SK-N-SH treated with all-trans-retinoic acid at 6 μM for 48 hours (cell line): ENCODE measurements around the gene EGFL7.

Source experiments
- ARNTL ChIP-seq: fragments of 450-650 bp; formaldehyde crosslinking; IDR thresholded peaks from 2 replicates; pipeline ENCODE4 v1.5.0; 2020; ENCODE audit warnings: low read depth, mild to moderate bottlenecking, moderate library complexity, borderline replicate concordance
- ISL1 ChIP-seq: fragments of 250-450 bp; sonication (Bioruptor Pico); IDR thresholded peaks from 2 replicates; pipeline ENCODE4 v2.1.2; 2022; ENCODE audit warnings: mild to moderate bottlenecking, moderate library complexity
- PATZ1 ChIP-seq: fragments of 250-450 bp; sonication (Bioruptor Pico); IDR thresholded peaks from 2 replicates; pipeline ENCODE4 v1.8.0; 2020; ENCODE audit warnings: mild to moderate bottlenecking, moderate library complexity, borderline replicate concordance
- ZFP3 ChIP-seq: fragments of 250-450 bp; sonication (Bioruptor Pico); IDR thresholded peaks from 2 replicates; pipeline ENCODE4 v1.5.0; 2020; ENCODE audit warnings: mild to moderate bottlenecking, moderate library complexity
- TF ChIP-seq, protein P1 (sequence below): fragments of 250-450 bp; sonication (Bioruptor Pico); IDR thresholded peaks from 2 replicates; pipeline ENCODE4 v1.5.1; 2021; ENCODE audit warnings: mild to moderate bottlenecking, moderate library complexity

- no peak for TF ChIP-seq ISL1 (CRISPR knock-in tag)
- no peak for TF ChIP-seq PATZ1 (CRISPR knock-in tag)
- no peak for TF ChIP-seq ZFP3
- TF ChIP-seq, protein P1, sequence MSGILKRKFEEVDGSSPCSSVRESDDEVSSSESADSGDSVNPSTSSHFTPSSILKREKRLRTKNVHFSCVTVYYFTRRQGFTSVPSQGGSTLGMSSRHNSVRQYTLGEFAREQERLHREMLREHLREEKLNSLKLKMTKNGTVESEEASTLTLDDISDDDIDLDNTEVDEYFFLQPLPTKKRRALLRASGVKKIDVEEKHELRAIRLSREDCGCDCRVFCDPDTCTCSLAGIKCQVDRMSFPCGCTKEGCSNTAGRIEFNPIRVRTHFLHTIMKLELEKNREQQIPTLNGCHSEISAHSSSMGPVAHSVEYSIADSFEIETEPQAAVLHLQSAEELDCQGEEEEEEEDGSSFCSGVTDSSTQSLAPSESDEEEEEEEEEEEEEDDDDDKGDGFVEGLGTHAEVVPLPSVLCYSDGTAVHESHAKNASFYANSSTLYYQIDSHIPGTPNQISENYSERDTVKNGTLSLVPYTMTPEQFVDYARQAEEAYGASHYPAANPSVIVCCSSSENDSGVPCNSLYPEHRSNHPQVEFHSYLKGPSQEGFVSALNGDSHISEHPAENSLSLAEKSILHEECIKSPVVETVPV (CRISPR knock-in tag): no peak
- no peak for TF ChIP-seq ARNTL (CRISPR knock-in tag)
Observed at GRCh38 chr9:136631038-136632000, 31.4 kb upstream of the EGFL7 start.
